GM21447 (cell line): Measurements from ENCODE around the gene RORC.
"Not testable (repeated sequence)": the region's sequence is repeated elsewhere in the genome, so short reads cannot be mapped to it uniquely, and the experiment has no call there.

Source experiments
- ATAC-seq: cut with Tn5 transposase; IDR thresholded peaks from one replicate; pipeline ENCODE4 v1.9.1; 2021; ENCODE audit not compliant: unreplicated experiment

RORC gene

DNA sequence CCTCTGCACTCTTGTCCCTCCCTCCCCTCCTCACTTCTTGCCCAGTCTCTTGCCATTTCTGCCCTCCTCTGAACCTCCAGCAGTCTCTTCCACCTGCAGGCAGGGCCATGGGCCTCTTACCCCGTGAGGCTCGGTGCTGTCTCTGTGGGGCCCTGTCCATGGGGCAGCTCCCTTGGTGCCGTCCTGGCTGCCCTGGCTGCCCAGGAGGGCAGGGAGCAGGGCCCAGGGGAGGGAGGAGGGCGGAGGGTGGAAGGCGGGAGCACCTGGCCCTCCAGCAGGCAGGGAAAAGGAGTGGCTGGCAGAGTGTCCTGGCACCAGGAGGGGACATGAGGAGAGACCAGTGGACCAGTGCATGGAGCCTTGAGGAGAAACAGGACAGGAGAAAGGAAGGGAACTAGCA is at the start of gene RORC:
TSS of gene RORC (minus strand) at position 198 of the 400 bp plus-strand sequence. CDS start at position 160, 38 bp downstream.
- ATAC-seq, result no peak

DNA sequence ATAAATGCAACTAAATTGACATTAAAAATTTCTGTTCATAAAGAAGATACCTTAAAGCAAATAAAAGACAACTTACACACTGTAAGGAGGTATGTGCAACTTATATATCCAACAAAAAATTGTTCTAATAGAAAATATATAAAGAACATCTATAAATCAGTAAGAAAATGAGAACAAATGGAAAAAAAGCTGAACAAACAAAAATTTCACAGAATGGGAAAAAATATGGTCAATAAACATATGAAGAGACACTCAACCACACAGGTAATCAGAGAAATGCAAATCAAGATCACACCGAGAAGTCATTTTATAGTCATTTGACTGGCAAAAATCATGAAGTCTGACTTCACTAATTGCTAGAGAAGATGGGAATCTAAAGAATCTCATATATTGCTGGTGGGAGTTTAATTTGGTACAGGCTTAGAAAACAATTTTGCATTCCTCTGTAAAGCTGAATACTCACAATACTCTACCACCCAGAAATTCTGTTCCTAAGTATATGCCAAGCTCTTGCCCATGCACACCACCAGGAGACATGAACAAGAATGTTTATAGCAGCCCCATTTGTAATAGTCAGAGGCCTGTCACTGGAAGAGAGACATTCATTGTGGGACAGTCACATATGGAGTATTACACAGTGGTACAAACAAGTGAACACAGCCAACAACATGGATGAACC is 44.0 kb upstream of the RORC start:
- ATAC-seq, result no peak

DNA sequence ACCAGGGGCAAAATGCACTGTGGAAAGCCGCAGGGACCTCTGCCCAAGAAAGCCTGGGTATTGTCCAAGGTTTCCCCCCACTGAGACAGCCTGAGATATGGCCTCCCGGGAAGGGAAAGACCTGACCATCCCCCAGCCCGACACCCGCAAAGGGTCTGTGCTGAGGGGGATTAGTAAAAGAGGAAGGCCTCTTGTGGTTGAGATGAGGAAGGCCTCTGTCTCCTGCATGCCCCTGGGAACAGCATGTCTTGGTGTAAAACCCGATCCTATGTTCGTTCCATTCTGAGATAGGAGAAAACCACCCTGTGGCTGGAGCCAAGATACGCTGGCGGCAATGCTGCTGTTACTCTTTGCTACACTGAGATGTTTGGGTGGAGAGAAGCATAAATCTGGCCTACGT is 41.2 kb upstream of the RORC start:
- not testable (repeated sequence) for ATAC-seq

DNA sequence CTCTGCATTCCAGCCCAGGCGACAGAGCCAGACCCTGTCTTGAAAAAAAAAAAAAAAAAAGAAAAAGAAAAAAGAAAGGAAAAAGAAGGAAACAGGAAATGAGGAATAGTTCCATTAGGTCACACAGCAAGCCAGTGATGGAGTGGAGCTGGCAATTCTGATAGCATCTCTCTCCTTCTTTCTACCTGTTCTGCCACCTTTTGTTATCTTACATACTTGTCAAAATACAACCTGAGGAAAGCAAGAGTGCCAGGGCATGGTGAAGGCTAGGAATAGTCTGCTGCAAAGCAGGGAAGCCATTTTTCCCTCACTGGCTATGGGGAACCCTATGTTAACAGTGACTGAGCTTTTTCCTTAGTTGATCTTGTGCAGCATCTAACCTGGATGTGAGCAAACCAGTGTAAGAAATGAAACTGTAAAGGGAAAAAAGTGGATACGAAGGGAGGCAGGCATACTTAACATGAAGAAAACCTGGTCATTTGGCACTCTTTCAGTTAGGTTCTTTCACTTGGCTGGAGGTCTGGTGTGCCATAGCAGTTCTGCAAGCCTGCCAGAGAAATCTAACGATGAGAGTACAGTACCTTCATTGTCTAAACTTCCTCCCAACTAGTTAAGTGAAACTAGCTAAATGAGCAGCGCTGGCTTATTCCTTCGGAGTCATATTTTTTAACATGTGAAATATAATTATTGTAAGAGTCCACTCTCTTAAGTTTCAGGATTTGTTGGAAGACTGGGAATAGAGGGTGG is 39.9 kb upstream of the RORC start:
- no peak for ATAC-seq

DNA sequence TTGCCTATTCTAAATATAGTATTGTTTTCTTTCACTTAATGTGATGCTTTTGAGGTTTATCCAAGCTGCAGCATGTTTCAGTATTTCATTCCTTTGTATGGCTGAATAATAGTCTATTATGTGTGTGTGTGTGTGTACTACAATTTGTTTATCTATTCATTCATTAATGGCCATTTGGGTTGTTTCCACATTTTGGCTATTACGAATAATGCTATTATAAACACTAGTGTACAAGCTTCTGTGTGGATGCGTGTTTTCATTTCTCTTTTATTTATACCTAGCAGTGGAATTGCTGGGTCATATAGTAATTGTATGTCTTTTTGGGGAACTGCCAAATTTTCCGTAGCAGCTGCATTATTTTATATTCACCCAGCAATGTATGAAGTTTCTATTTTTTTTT is 36.9 kb upstream of the RORC start:
- no peak for ATAC-seq

DNA sequence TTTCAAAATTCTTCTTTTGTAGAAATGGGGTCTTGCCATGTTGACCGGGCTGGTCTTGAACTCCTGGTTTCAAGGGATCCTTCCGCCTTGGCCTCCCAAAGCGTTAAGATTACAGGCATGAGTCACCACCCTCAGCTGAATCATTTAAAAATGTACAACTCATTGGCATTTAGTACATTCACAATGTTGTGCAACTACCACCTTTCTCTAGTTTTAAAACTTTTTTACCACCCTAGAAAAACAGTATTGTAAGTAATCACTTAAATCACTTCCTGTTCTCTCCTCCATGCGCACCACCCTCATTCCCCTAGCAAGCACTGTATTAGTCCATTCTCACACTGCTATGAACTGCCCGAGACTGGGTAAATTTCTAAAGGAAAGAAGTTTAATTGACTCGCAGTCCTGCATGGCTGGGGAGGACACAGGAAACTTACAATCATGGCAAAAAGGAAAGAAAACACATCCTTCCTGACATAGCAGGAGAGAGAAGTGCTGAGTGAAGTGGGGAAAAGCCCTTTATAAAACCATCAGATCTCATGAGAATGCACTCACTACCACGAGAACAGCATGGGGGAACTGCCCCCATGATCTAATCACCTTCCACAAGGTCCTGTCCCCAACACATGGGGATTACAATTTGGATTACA is 36.3 kb upstream of the RORC start:
- no peak for ATAC-seq

DNA sequence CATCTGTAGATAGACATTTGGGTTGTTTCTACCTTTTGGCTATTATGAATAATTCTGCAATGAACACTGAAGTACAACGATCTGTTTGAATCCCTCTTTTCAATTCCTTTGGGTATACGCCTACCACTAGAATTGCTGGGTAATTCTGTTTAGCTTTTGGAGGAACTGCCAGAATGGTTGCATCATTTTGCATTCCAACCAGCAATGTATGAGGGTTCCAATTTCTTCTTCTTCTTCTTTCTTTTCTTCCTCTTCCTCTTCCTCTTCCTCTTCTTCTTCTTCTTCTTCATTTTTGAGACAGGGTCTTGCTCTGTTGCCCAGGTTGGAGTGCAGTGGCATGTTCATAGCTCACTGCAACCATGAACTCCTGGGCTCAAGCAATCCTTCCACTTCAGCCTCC is 35.7 kb upstream of the RORC start:
- ATAC-seq, result no peak

DNA sequence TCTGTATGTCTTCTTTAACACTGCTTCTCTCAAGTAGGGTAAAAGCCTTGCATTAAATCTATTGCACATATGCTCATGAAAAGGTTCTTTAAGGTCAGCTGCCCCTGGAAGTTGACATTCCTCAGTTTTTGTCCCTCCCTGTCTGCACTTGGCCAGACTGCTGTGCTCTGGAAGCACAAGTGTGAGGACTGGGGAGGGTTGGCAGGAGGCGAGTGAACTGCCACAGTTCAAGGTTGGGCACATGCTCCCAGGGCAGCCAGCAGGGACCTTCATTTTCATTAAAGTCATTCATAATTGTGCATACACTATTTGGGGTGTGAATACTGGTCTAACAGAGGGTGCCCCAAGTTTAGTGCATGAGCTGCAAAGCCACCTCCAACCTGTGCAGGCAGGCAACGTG is 32.8 kb upstream of the RORC start:
- ATAC-seq, result no peak

DNA sequence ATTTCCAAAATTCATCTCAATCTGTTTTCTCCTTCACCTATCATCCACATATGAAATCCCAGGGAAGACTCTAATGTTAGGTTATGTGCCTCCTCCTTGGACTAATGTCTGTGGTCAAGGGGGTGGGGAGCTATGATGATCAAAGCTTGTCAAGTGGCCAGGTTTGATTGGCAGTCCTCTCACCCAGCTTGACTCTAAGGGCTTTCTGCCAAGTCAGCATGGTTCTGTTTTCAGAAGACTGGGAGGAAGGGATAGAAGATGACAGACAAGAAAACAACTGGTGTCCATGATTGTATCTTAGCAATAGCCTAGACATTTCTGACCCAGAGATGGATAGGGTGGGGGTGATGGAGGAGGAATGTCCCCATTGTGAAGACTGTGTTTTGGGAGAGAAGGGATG is 31.0 kb upstream of the RORC start:
- ATAC-seq, result no peak

DNA sequence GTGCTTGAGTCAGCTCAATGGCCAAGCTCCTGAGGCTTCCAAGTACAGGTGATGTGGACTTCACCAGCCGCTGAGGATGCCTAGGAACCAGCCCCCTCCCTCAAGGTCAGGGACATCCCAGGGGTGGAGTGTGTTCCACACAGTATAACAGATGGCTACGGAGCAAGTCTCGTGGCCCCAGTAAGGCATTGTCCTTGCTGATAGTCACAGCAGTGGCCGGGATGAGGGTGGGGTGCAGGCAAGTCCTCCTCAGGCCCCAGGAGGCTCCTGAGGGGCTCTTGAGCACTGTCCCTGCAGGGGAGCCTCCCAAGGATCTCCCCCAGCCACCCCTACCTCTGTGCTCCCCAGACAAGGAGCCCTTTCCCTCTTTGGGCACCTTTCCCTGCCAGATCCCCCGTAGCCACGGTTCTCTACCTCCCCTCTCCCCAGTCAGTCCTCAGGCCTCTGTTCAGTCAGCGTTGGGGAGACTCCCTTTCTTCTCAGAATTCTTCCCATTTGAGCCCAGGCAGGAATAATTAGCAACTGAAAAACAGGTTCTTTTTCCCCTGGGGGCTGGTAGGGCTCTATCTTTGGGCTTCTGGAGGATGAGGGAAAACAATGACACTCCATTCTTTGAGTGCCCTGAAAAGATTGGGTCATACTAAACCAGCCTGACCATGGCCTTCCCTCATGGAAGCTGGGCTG is 29.0 kb upstream of the RORC start:
- ATAC-seq, result no peak

DNA sequence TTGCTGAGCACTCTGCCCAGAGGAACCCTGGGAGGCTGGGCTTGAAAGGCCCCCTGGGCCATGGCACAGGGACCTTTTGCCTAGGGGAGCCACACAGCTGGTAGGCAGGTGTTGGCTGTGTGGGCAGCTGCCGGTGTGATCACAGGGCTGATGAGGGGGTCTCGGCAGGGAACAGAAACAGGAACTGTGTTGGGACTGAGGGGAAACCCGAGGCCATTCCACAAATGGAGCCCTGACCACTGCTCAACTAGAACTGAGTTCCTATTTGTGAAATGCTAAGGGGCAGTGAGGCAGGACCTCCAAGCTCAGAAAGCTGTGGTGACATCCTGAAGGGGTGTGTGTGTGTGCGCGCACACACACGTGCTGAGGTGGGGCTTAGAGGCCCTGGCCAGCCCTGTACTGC is 28.3 kb upstream of the RORC start:
- ATAC-seq, result no peak

DNA sequence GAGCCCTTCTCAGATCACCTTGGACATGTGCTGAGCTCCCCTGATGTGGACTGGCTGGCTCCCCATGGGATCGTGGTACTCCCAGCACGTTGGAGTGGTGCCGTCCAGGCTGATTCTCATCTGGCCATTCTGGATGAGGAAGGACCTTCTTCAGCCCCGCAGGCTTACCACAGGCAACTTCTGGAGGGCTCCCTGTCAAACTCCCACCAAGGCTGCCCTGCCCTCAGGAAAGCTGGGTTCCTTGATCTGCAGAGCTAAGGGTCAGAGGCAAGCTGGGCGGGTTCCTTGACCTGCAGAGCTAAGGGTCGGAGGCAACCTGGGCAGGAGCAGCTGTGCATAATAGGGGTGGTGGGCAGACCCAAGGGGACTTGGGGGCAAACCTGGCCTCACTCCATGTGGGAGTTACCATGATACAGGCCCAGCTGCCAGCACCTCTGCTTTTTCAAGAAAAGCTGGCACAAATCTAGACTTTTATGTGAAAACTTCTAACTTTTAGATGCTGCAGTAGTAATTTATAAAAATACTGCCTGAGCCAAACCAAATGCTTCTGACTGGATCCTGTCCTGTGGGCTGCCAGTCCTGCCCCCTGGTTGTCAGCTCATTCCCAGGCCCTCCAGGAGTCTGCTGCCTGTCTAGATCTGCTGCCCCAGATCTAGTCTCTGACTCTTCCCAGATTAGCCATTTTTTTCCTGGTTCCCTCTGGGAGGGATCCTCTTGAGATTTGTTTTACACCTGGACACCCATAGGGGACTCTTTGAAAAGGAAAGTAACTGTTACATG is 27.5 kb upstream of the RORC start:
- no peak for ATAC-seq

DNA sequence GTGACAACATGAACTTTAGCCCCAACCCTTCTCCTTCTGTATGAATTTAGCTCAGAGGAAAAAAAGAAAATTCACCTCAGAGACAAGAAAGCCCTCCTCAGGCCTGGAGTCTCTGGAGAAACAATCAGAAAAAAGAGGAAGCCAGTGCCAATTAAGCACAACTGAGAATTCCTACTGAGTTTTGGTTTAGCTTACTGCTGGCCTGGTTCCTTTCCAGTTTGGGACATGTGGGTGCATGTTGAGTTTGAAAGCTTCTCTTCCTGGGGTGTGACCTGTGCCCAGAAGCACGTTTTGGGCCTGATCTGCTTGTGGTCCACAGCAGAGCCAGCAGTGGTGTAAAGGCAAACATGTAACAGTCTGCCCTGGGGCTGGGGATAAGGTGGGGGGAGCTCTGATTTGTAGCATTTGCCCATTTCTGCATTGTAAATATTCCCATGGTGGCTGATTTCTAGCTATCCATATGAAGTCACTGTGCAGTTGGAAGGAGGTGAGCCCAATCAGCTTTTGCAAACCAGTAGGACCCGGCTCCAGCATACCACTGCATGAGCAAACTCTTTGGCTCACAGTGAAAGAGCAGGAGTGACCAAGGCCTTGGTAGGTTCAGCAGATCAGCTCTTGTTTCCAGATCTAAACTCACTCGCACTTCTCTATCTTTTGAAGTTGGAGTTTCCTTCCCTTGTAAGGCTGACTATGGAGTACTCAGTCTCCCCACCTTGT is 26.6 kb upstream of the RORC start:
- ATAC-seq, result no peak

DNA sequence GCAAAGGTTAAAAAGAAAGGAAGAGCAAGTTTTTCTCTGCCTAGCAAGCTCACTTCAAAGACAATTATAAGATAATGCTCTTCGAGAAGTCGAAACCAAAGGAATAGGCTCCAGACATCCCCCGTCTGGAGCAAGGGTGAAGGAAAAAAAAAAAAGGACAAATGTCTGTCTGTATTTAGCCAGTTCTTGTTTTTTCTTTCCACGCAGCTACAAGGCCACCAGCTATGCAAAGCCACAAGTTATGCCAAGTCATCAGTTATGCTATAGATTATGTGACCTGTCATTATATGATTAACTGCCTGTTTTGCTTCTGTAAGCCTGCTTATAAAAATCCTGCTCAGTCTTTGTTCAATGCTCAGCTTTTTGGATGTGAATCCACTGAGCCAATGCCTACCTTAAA is 24.3 kb upstream of the RORC start:
- ATAC-seq, result no peak

DNA sequence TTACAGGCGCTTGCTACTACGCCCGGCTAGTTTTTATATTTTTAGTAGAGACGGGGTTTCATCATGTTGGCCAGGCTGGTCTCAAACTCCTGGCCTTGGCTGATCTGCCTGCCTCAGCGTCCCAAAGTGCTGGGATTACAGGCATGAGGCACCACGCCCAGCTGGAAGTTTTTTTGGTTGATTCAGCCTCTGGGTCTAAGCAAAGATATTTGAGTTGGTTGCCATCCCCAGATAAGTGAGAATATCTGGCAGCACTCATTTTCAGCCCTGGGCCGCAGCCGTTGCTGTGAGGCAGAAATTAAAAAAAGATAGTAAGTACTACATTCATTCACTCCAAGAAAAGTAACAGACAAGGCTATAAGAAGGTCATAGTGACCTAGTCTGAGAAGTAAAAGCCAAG is 23.9 kb upstream of the RORC start:
- not testable (repeated sequence) for ATAC-seq

DNA sequence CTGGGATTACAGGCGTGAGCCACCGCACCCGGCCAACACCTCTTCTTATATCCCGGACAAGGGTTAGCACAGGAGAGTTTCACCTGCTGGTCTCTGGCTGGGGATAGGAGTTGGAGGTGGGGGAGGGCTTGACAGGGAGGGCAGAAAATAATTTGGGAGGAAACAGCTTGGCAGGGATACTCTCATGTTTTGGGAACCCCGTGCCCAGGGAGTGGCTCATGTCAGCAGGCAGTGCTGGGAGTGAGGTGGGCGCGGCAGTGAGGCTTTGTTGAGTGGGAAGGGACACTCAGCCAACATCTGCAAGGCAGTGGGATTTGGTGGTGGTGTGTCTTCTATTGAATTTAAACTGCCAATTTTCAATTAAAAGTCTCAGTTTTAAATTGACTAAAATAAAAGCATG is 23.1 kb upstream of the RORC start:
- ATAC-seq, result no peak

DNA sequence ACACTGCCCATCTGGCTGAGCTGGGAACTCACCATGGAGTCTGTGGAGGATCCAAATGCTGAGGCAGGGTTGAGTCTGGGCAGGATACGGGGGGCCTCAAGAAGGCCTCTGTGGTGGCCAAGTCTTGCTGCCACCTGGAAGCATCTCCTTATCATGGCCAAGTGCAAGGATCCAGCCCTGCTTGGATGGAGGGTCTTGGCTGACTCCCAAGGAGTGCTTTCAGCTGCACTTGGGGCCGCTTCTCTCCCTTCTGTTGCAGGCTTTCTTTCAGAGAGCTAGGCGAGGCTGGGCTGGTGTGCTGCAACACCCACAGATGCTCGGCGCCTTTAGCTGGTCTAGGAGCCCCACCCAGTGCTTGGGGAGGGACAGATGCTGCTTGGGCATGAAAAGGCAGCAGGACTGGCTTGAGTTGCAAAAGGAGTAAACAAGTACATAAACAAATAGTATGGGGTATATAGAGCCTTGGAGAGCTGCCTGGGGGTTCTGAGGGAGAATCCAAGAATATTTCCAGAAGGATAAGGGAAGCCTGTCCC is 21.9 kb upstream of the RORC start, which contains the start of gene THEM5:
TSS of gene THEM5 (minus strand) at position 302 of the 533 bp plus-strand sequence. CDS start at position 155, 147 bp downstream.
- ATAC-seq, result no peak

DNA sequence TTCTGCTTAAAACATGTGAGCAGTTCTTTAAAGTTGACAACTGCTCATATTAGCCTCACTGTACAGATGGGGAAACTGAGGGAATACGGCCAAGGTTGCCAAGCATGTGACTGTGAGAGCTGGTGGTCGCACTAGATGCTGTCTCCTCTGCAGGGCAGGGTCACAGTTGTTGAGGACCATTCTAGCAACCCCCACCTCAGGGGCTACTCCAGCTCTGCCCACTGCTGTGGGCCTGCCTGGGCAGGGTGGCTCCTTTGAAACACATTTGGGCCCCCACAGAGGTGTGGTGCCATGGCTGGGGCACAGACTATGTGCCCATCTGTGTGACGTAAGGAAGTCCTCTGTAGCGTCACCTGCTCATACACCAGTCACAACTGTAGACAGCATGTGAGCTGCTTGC is 21.1 kb upstream of the RORC start:
- ATAC-seq, result no peak

DNA sequence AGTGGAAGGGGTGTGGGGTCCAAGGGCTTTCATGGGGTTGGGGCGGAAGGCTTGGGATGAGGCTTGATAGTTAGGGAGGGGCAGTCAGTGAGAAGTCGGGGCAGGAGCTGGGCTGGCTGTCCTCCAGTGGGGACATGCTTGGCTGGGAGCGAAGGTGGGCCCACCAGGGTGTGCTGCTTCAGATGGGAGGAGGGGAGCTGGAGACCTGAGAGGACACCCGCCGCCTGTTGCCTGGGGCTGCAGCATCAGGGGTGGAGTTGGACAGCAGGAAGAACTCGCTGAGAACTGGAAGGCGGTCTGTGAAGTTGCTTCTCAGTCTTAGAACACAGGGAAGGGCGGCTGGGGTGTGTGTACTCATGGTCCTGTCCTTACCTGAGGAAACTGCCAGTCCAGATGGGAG is 20.3 kb upstream of the RORC start:
- ATAC-seq, result no peak

DNA sequence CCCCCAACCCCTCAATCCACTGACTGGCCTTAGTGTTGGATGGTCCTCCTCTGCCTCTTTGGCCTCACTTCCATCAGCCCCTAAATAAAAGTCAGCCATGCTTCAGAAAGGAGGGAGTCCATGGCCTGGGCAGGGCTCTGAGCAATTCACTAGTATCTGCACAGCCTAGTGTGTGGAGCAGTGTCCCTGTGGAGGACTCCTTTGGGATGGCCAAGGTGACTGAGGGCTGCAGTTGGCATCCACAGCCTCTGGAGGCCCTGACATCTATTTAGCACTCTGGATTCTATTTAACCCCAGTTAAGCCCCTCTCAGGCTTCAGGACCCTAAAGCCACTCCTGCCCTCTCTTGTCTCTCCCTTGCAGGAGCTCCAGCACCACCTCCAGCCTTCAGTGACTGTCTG is 18.3 kb upstream of the RORC start:
- ATAC-seq, result no peak
